ENCODE data around the gene NPSR1.
"Not testable (repeated sequence)": the region's sequence is repeated elsewhere in the genome, so short reads cannot be mapped to it uniquely, and the experiment has no call there.

- not testable (repeated sequence) for TF ChIP-seq CTCF, POLR2A (IDR thresholded peaks at IDR 0.05)
Observed at GRCh38 chr7:34870041-34870440, 212.0 kb downstream of the NPSR1 start.

Data from heart left ventricle (tissue), 13 donors.